CD4-positive, alpha-beta T cell (primary cell): ENCODE data around the gene POP4. TPM values are rescaled to one million over a fixed set of nuclear protein-coding genes. Genes with fewer than 3 reads are reported as not detected.

Experiments used
- ATAC-seq: fragments of 200-7000 bp; cut with Tn5 transposase; one replicate; pipeline ENCODE4 v1.10.0; 2022; ENCODE audit warnings: mild to moderate bottlenecking; ENCODE audit not compliant: poor library complexity
- CTCF ChIA-PET: fragments of 350-600 bp; sonication (Branson Sonifier 250); formaldehyde crosslinking; loops from one replicate; lab custom pipeline; 2021; ENCODE audit warnings: antibody characterized with exemption, inconsistent platforms; lab: Charles Lee
- POLR2A ChIA-PET: fragments of 350-600 bp; sonication (Branson Sonifier 250); formaldehyde crosslinking; loops from one replicate; lab custom pipeline; 2021; ENCODE audit warnings: antibody characterized with exemption, inconsistent platforms; lab: Charles Lee
- DNase-seq, 14 experiments: peaks; one replicate each; pipeline ENCODE4 v3.0.0-alpha.2; 2013 to 2020; ENCODE audit warnings: mixed read lengths in 2 of 14
- H3K27ac ChIP-seq, 2 donors: one replicate each; pipeline versions ENCODE4 v1.5.1 to v1.7.0; 2013; ENCODE audit warnings: low read length in 2 of 2, low read depth in 1 of 2, mild to moderate bottlenecking in 1 of 2
- H3K27me3 ChIP-seq, 2 experiments: 1 replicate in 1 of 2; 2 replicates in 1 of 2; pipeline versions ENCODE4 v1.6.1 to v1.7.0; 2013; ENCODE audit warnings: low read length in 2 of 2, control low read depth in 1 of 2, mild to moderate bottlenecking in 1 of 2, moderate library complexity in 1 of 2; ENCODE audit not compliant: insufficient read depth in 2 of 2, control insufficient read depth in 1 of 2
- H3K36me3 ChIP-seq: one replicate; pipeline ENCODE4 v1.6.1; 2013; ENCODE audit warnings: low read length, control low read depth; ENCODE audit not compliant: insufficient read depth
- H3K4me1 ChIP-seq: one replicate; pipeline ENCODE4 v1.6.1; 2013; ENCODE audit warnings: low read length, control low read depth; ENCODE audit not compliant: insufficient read depth
- H3K4me3 ChIP-seq: one replicate; pipeline ENCODE4 v1.5.1; 2013; ENCODE audit warnings: mild to moderate bottlenecking, low read length, moderate library complexity
- H3K9me3 ChIP-seq, 2 experiments: 1 replicate in 1 of 2; 2 replicates in 1 of 2; pipeline versions ENCODE4 v1.6.1 to v1.7.0; 2013; ENCODE audit warnings: low read length in 2 of 2, mild to moderate bottlenecking in 2 of 2, control low read depth in 1 of 2, moderate library complexity in 1 of 2; ENCODE audit not compliant: control insufficient read depth in 1 of 2, insufficient read depth in 1 of 2
- H3K27ac Mint-ChIP-seq: one replicate; pipeline ENCODE4 v1.8.0; 2020; ENCODE audit warnings: mixed read lengths
- H3K27me3 Mint-ChIP-seq: one replicate; pipeline ENCODE4 v1.8.0; 2021; ENCODE audit warnings: mixed read lengths
- H3K36me3 Mint-ChIP-seq: one replicate; pipeline ENCODE4 v1.8.0; 2021; ENCODE audit warnings: low read depth, mixed read lengths
- H3K4me1 Mint-ChIP-seq: one replicate; pipeline ENCODE4 v1.8.0; 2021; ENCODE audit warnings: low read depth, mixed read lengths
- H3K4me3 Mint-ChIP-seq: one replicate; pipeline ENCODE4 v1.8.0; 2020; ENCODE audit warnings: mild to moderate bottlenecking, mixed read lengths
- H3K9me3 Mint-ChIP-seq: one replicate; pipeline ENCODE4 v1.8.0; 2020; ENCODE audit warnings: mixed read lengths
- CTCF ChIP-seq: fragments of 200-600 bp; IDR thresholded peaks from one replicate; pipeline ENCODE4 v1.8.0; 2022; ENCODE audit warnings: antibody characterized with exemption, mild to moderate bottlenecking
- intact Hi-C, 2 experiments: fragments of 100-400 bp; cut with DNase I in 1 of 2; cut with micrococcal nuclease in 1 of 2; formaldehyde crosslinking; loops; one replicate each; pipeline versions ENCODE4 v1.15.1 to v1.9.0; 2023 to 2025; cut with DNase I, micrococcal nuclease
- total RNA-seq, 174 experiments: library from RNA in 2 of 174; stranded (reverse) in 2 of 174; gene quantifications; one replicate each; pipeline ENCODE4 v1.2.3 and lab custom pipeline; 2021 to 2026

Gene POP4
- total RNA-seq, 2 experiments from 2014 or later: 40.5 to 42.0 TPM

DNA sequence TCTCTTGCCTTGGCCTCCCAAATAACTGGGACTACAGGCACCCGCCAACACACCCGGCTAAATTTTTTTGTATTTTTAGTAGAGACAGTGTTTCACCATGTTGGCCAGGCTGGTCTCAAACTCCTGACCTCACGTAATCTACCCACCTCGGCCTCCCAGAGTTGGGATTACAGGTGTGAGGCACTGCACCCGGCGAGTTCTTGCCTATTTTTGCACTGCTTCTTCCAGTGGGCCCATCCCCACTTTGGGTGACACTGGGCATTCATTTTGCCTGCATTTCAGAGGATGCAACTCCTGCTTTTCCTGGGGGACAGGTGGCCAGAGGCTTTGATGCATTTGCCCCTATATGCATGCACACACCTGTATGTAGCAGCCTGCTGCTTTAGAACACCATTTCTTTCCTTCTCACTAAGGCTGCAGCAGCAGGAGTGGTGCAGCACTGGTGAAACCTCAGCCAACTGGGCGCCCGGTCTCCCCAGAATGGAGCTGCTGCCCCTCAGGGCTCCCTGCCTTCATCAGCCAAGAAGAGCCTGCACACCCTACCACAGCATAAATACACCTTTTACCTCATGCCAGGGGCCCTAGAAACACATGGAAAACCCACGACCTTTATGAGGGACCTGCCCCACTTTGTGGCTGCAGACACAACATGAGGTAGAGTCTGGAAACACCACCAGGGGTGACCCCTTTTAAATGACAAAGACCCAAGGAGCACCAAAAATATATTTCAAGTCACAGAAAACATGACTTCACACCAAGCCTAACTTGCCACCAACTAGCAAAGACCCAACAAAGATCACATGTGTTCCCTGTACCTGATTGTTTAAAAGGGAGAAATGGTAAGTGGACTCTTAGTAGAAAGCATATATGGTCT lies 36.8 kb upstream of the POP4 start:
- Histone ChIP-seq H3K4me3 (no peak overlapping the region), H3K9me3 (peaks cover 0 to 4% of the 10 kb centered on the region in 2 experiments), H3K4me1 (no peaks in the 10 kb centered on the region), H3K36me3 (no peaks in the 10 kb centered on the region), H3K27ac (no peak overlapping the region), H3K27me3 (peaks cover 6 to 17% of the 10 kb centered on the region in 2 experiments)
- Mint-ChIP-seq H3K9me3 (no peaks in the 10 kb centered on the region), H3K4me3 (no peak overlapping the region), H3K36me3 (no peaks in the 10 kb centered on the region), H3K27ac (no peak overlapping the region), H3K4me1 (no peaks in the 10 kb centered on the region), H3K27me3 (peaks cover 53% of the 10 kb centered on the region)
- no peak for DNase-seq
- intact Hi-C loops: no loop called here
- POLR2A ChIA-PET: no interaction called here
- no peak for TF ChIP-seq CTCF
- ATAC-seq: no peak
- CTCF ChIA-PET: no interaction called here

DNA sequence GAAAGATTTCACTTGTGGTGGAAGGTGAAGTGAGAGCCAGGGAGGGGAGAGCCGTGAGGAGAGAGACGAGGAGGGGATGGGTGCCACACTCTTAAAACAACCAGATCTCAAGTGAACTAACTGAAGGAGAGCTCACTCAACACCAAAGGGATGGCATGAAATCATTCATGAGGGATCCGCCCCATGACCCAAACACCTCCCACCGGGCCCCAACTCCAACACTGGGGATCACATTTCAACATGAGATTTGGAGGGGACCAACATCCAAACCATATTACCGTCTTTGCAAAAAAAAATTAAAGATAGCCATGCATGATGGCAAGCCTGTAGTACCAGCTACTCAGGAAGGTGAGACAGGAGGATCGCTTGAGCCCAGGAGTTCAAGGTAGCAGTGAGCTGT lies 34.9 kb upstream of the POP4 start:
- Mint-ChIP-seq H3K4me3 (no peak overlapping the region), H3K27me3 (peaks cover 55% of the 10 kb centered on the region)
- CTCF ChIA-PET: no interaction called here

DNA sequence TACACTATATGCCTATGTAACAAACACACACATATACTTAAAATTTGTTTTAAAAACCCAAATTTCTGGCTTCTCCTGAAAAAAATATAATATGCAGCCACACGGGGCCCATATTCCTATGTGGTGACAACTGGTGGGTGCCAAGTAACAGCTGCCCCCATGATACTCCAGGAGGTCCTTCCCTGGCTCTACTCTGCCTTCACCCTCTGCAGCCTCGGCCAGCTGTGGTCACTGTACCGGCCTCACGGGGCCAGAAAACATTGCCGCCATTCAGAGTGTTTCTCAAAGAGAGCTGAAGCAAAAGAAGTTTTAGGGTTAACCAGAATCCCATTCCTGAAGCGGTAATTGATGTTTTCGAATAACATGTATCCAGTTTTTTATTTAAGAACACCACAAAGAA lies 32.6 kb upstream of the POP4 start:
- Histone ChIP-seq H3K27me3 (peaks cover 6 to 25% of the 10 kb centered on the region in 2 experiments), H3K27ac (no peak overlapping the region), H3K9me3 (no peaks in the 10 kb centered on the region), H3K4me3 (no peak overlapping the region), H3K36me3 (no peaks in the 10 kb centered on the region), H3K4me1 (no peaks in the 10 kb centered on the region)
- ATAC-seq: no peak
- POLR2A ChIA-PET: no interaction called here
- no peak overlapping the region for H3K27ac Mint-ChIP-seq
- peaks cover 72% of the 10 kb centered on the region for H3K27me3 Mint-ChIP-seq
- no peak for DNase-seq
- no peaks in the 10 kb centered on the region for H3K9me3 Mint-ChIP-seq
- no peak overlapping the region for H3K4me3 Mint-ChIP-seq
- H3K4me1 Mint-ChIP-seq: no peaks in the 10 kb centered on the region
- H3K36me3 Mint-ChIP-seq: no peaks in the 10 kb centered on the region
- CTCF ChIA-PET: no interaction called here
- no peak for TF ChIP-seq CTCF
- intact Hi-C loops: no loop called here

More for the DNA sequence above, 34.9 kb upstream of the POP4 start:
- DNase-seq (no peak), ATAC-seq (no peak)
- intact Hi-C loops: no loop called here
- Mint-ChIP-seq H3K36me3 (no peaks in the 10 kb centered on the region), H3K9me3 (no peaks in the 10 kb centered on the region), H3K4me1 (no peaks in the 10 kb centered on the region), H3K27ac (no peak overlapping the region)
- Histone ChIP-seq H3K4me3 (no peak overlapping the region), H3K27ac (no peak overlapping the region), H3K9me3 (peaks cover 0 to 4% of the 10 kb centered on the region in 2 experiments), H3K27me3 (peaks cover 3 to 14% of the 10 kb centered on the region in 2 experiments), H3K4me1 (no peaks in the 10 kb centered on the region), H3K36me3 (no peaks in the 10 kb centered on the region)
- no peak for TF ChIP-seq CTCF
- POLR2A ChIA-PET: interaction anchor here (1.1 kb wide), 1 partner anchor 35 kb away, joined by 3 read pairs; the partner anchor contains the start of gene POP4
